H1 (cell line): ENCODE measurements around the gene WDR31. TPM values are rescaled to one million over a fixed set of nuclear protein-coding genes. Genes with fewer than 3 reads are reported as not detected.
"Not testable (repeated sequence)": the region's sequence is repeated elsewhere in the genome, so short reads cannot be mapped to it uniquely, and the experiment has no call there.

Source experiments
- CTCF ChIA-PET: fragments of 300-600 bp; sonication (Branson Sonifier 250); formaldehyde crosslinking; loops from one replicate; lab custom pipeline; 2021; ENCODE audit not compliant: partially characterized antibody; lab: Charles Lee
- POLR2A ChIA-PET: fragments of 300-600 bp; sonication (Branson Sonifier 250); formaldehyde crosslinking; loops from one replicate; lab custom pipeline; 2021; ENCODE audit warnings: inconsistent platforms; ENCODE audit not compliant: partially characterized antibody; lab: Charles Lee
- DNase-seq, 2 experiments: peaks; one replicate each; pipeline versions ENCODE4 v3.0.0 to v3.0.0-alpha.2; 2010 to 2022; ENCODE audit warnings: low spot score in 2 of 2, low read depth in 1 of 2, mixed read lengths in 1 of 2
- FAIRE-seq: peaks from 2 replicates; lab custom pipeline; 2011; peaks lifted over from hg19 to GRCh38; lab: Jason Lieb, UNC
- H2AFZ ChIP-seq: 2 replicates; pipeline ENCODE4 v1.8.1; 2012; ENCODE audit warnings: low read length, inconsistent platforms
- H2AK5ac ChIP-seq: 2 replicates; pipeline ENCODE4 v1.6.1; 2013; ENCODE audit warnings: low read depth, low read length
- H2BK120ac ChIP-seq: replicated peaks from 2 replicates; pipeline ENCODE3; 2013; ENCODE audit warnings: low read depth, low read length, inconsistent platforms
- H2BK12ac ChIP-seq: 2 replicates; pipeline ENCODE4 v1.6.1; 2013; ENCODE audit warnings: low read depth, low read length
- H2BK15ac ChIP-seq: 2 replicates; pipeline ENCODE4 v1.6.1; 2013; ENCODE audit warnings: low read length
- H2BK20ac ChIP-seq: 2 replicates; pipeline ENCODE4 v1.6.1; 2013; ENCODE audit warnings: low read length
- H2BK5ac ChIP-seq: 2 replicates; pipeline ENCODE4 v1.6.1; 2013; ENCODE audit warnings: low read depth, low read length
- H3K14ac ChIP-seq: 2 replicates; pipeline ENCODE4 v1.6.1; 2013; ENCODE audit warnings: inconsistent platforms; ENCODE audit not compliant: insufficient read length
- H3K18ac ChIP-seq: 2 replicates; pipeline ENCODE4 v1.6.1; 2013; ENCODE audit warnings: low read length; ENCODE audit errors: extremely low read depth
- H3K23ac ChIP-seq: 2 replicates; pipeline ENCODE4 v1.6.1; 2013; ENCODE audit warnings: inconsistent platforms; ENCODE audit not compliant: insufficient read length
- H3K23me2 ChIP-seq: 2 replicates; pipeline ENCODE4 v1.6.1; 2013; ENCODE audit warnings: low read depth, low read length
- H3K27ac ChIP-seq: 2 replicates; pipeline ENCODE4 v1.6.1; 2011; ENCODE audit warnings: low read depth, low read length, inconsistent platforms
- H3K27me3 ChIP-seq, 4 experiments: replicated peaks in 1 of 4; 1 replicate in 1 of 4; 2 replicates in 3 of 4; pipeline versions ENCODE4 v1.6.1 to v1.8.1; 2011 to 2013; ENCODE audit warnings: low read length in 3 of 4, mild to moderate bottlenecking in 3 of 4, inconsistent platforms in 2 of 4, mixed read lengths in 2 of 4, moderate library complexity in 1 of 4; ENCODE audit not compliant: control insufficient read depth in 3 of 4, insufficient read depth in 3 of 4; ENCODE audit errors: extremely low read depth in 1 of 4
- H3K36me3 ChIP-seq, 4 experiments: 2 replicates each; pipeline versions ENCODE4 v1.6.1 to v1.8.1; 2011 to 2013; ENCODE audit warnings: mild to moderate bottlenecking in 4 of 4, low read length in 3 of 4, moderate library complexity in 2 of 4, control low read depth in 1 of 4, inconsistent platforms in 1 of 4; ENCODE audit not compliant: insufficient read depth in 4 of 4, control insufficient read depth in 2 of 4
- H3K4ac ChIP-seq: replicated peaks from 2 replicates; pipeline ENCODE3; 2013; ENCODE audit warnings: low read length, low read depth, mixed read lengths, inconsistent platforms; ENCODE audit not compliant: insufficient read length
- H3K4me1 ChIP-seq, 4 experiments: replicated peaks in 1 of 4; 1 replicate in 1 of 4; 2 replicates in 3 of 4; pipeline versions ENCODE4 v1.6.1 to v1.8.1; 2011 to 2013; ENCODE audit warnings: low read length in 3 of 4, inconsistent platforms in 2 of 4, mixed read lengths in 1 of 4; ENCODE audit not compliant: insufficient read depth in 4 of 4, control insufficient read depth in 3 of 4
- H3K4me2 ChIP-seq, 2 experiments: 2 replicates each; pipeline versions ENCODE4 v1.6.1 to v1.8.1; 2011 to 2013; ENCODE audit warnings: low read depth in 2 of 2, low read length in 2 of 2, control low read depth in 1 of 2, inconsistent platforms in 1 of 2, mild to moderate bottlenecking in 1 of 2; ENCODE audit not compliant: insufficient read depth in 1 of 2
- H3K4me3 ChIP-seq, 4 experiments: fragments of 200-600, 300-600 bp in 1 of 4; sonication (generic), shearing (Covaris generic), sonication (Bioruptor Twin) in 1 of 4; 2 replicates each; pipeline versions ENCODE4 v1.5.1 to v1.8.1; 2011 to 2016; ENCODE audit warnings: low read length in 4 of 4, low read depth in 3 of 4, control low read depth in 2 of 4, inconsistent platforms in 2 of 4, mild to moderate bottlenecking in 2 of 4, mixed read lengths in 1 of 4, moderate library complexity in 1 of 4; ENCODE audit not compliant: insufficient read depth in 2 of 4; ENCODE audit errors: extremely low read depth in 1 of 4
- H3K56ac ChIP-seq: replicated peaks from 2 replicates; pipeline ENCODE3; 2013; ENCODE audit warnings: low read depth, mild to moderate bottlenecking, mixed read lengths, low read length, inconsistent platforms; ENCODE audit not compliant: insufficient read length
- H3K79me1 ChIP-seq: 2 replicates; pipeline ENCODE4 v1.6.1; 2013; ENCODE audit warnings: low read depth, low read length, control low read depth
- H3K79me2 ChIP-seq, 2 experiments: 2 replicates each; pipeline versions ENCODE4 v1.6.1 to v1.8.1; 2012 to 2013; ENCODE audit warnings: low read length in 2 of 2, mild to moderate bottlenecking in 2 of 2, inconsistent platforms in 1 of 2; ENCODE audit not compliant: insufficient read depth in 2 of 2, control insufficient read depth in 1 of 2
- H3K9ac ChIP-seq, 4 experiments: replicated peaks in 1 of 4; 1 replicate in 1 of 4; 2 replicates in 3 of 4; pipeline versions ENCODE4 v1.6.1 to v1.8.1; 2011 to 2013; ENCODE audit warnings: low read depth in 3 of 4, low read length in 3 of 4, control low read depth in 2 of 4, mild to moderate bottlenecking in 2 of 4, moderate library complexity in 2 of 4, inconsistent platforms in 1 of 4; ENCODE audit errors: extremely low read depth in 1 of 4
- H3K9me3 ChIP-seq, 2 experiments: 2 replicates each; pipeline versions ENCODE4 v1.6.1 to v1.8.1; 2012 to 2013; ENCODE audit warnings: mild to moderate bottlenecking in 2 of 2, moderate library complexity in 2 of 2, control low read depth in 1 of 2, inconsistent platforms in 1 of 2, low read depth in 1 of 2, low read length in 1 of 2, mixed read lengths in 1 of 2; ENCODE audit not compliant: insufficient read depth in 2 of 2
- H4K20me1 ChIP-seq, 2 experiments: replicated peaks in 1 of 2; 2 replicates each; pipeline versions ENCODE3 to v1.8.1; 2011 to 2013; ENCODE audit warnings: inconsistent platforms in 2 of 2, low read length in 2 of 2, mild to moderate bottlenecking in 1 of 2; ENCODE audit not compliant: insufficient read depth in 2 of 2, control insufficient read depth in 1 of 2
- H4K5ac ChIP-seq: 2 replicates; pipeline ENCODE4 v1.6.1; 2013; ENCODE audit warnings: low read length, low read depth, mixed read lengths, inconsistent platforms; ENCODE audit not compliant: insufficient read length
- H4K8ac ChIP-seq: 2 replicates; pipeline ENCODE4 v1.8.0; 2013; ENCODE audit warnings: mild to moderate bottlenecking, moderate library complexity, low read length, inconsistent platforms; ENCODE audit not compliant: insufficient read depth; ENCODE audit errors: extremely low read depth
- H4K91ac ChIP-seq: replicated peaks from 2 replicates; pipeline ENCODE3; 2013; ENCODE audit warnings: low read length, mixed read lengths, inconsistent platforms; ENCODE audit not compliant: insufficient read length
- CEBPB ChIP-seq: IDR thresholded peaks from 2 replicates; pipeline ENCODE4 v1.6.1; 2012; ENCODE audit warnings: low read depth, low read length
- WGBS, 2 experiments: shearing (Covaris generic) in 1 of 2; methylation state at CpG; one replicate each; pipeline versions ENCODE4 v1.1.6 to v1.1.7; 2013 to 2015; ENCODE audit warnings: low lambda C conversion rate in 2 of 2, mixed read lengths in 2 of 2, inconsistent platforms in 1 of 2, low coverage in 1 of 2, missing lambda C conversion rate in 1 of 2; ENCODE audit not compliant: insufficient replicate concordance in 2 of 2, insufficient coverage in 1 of 2, insufficient read length in 1 of 2; ENCODE audit errors: extremely low coverage in 1 of 2, missing lambda C conversion rate in 1 of 2; 5-methylcytosine and 5-hydroxymethylcytosine counted together
- polyA plus RNA-seq, 7 experiments: library from polyadenylated mRNA; depleted of rRNA in 3 of 7; stranded (reverse) in 5 of 7; unstranded in 2 of 7; fragments of >200 nt in 5 of 7; fragments of 200-250 nt in 2 of 7; gene quantifications; 1 replicate in 5 of 7; 2 replicates in 1 of 7; 4 replicates in 1 of 7; pipeline versions ENCODE4 v1.2.1 to v1.2.3, GENCODE V29; 2011 to 2013; ENCODE audit warnings: missing spikeins in 2 of 7, mixed read lengths in 2 of 7
- total RNA-seq: library from RNA; stranded (reverse); fragmentation: NEBNext Ultra II Directional; extraction: Animal tissue kit (Norgen Biotek cat#: 25700); gene quantifications from 2 replicates; pipeline ENCODE4 v1.2.1, GENCODE V29; 2021

Gene WDR31
- total and polyA plus RNA-seq, 2 of the 8 experiments (the other 6 are each of a cell fraction or from before 2014, with no cell fraction given) = 0.27 to 0.28 TPM

DNA sequence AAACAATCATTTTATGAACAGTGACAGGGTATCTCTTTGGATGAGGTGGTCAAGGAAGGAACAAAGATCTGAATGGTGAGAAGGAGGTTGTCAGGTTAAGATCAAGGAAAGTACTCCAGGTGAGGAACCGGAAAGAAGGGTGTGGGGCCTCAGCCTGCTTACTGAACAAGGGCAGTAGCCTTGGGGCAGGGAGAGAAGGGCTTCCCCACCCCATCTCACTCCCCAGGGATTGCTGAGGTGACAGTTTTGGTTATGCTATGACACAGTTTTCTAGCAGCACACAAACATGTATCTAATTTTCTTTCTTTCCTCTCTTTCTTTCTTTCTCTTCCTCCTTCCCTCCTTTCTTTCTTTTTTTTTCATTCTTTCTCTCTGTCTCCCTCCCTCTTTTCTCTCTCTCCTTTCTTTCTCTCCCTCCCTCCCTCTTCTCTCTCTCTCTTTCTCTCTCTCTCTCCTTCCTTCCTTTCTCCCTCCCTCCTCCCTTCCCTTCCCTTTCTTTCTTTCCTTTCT lies 40.8 kb upstream of the WDR31 start (continued):
- TF ChIP-seq CEBPB = no peak

GRCh38 chr9:113379829-113380210 lies 39.7 kb upstream of the WDR31 start:
- not testable (repeated sequence) for H3K79me1 ChIP-seq, H3K9ac ChIP-seq, H3K4ac ChIP-seq, H4K5ac ChIP-seq, H3K56ac ChIP-seq, H3K27ac ChIP-seq, H2AK5ac ChIP-seq, H3K27me3 ChIP-seq, DNase-seq, H3K4me3 ChIP-seq, H3K36me3 ChIP-seq, H2BK12ac ChIP-seq, H3K18ac ChIP-seq, H3K79me2 ChIP-seq, H2BK20ac ChIP-seq, H2BK120ac ChIP-seq, H3K9me3 ChIP-seq, H4K8ac ChIP-seq, H3K23ac ChIP-seq, H3K14ac ChIP-seq, H2BK15ac ChIP-seq, H2BK5ac ChIP-seq, H2AFZ ChIP-seq, H3K4me2 ChIP-seq, H4K91ac ChIP-seq, H4K20me1 ChIP-seq, FAIRE-seq, H3K4me1 ChIP-seq, H3K23me2 ChIP-seq
- ChIA-PET POLR2A (interaction anchor here (1.2 kb wide), 1 partner anchor 18 kb away, joined by 3 read pairs; no protein-coding TSS in a partner anchor), CTCF (interaction anchor here (0.6 kb wide), 1 partner anchor 10 kb away, joined by 3 read pairs; no protein-coding TSS in a partner anchor)
- 97% methylated on average over 2 of the region's 2 CpGs; no CpG with 5 or more reads in 1 of the 2 experiments for WGBS, 2 experiments
